Prostate gland (tissue), 2 donors: ENCODE data around the gene PCDH9.

Experiments
- POLR2A ChIP-seq: fragments of 450-650 bp; IDR thresholded peaks from one replicate; pipeline ENCODE4 v1.6.1; 2016; ENCODE audit warnings: antibody characterized with exemption, mild to moderate bottlenecking
- TF ChIP-seq, protein P1 (sequence below), 4 experiments: fragments of 200-600 bp in 2 of 4; fragments of 450-650 bp in 2 of 4; sonication (generic) in 2 of 4; IDR thresholded peaks; 1 replicate in 3 of 4; 2 replicates in 1 of 4; pipeline ENCODE4 v1.5.1; 2016 to 2019; ENCODE audit warnings: antibody characterized with exemption in 4 of 4, mild to moderate bottlenecking in 2 of 4, moderate library complexity in 2 of 4

DNA sequence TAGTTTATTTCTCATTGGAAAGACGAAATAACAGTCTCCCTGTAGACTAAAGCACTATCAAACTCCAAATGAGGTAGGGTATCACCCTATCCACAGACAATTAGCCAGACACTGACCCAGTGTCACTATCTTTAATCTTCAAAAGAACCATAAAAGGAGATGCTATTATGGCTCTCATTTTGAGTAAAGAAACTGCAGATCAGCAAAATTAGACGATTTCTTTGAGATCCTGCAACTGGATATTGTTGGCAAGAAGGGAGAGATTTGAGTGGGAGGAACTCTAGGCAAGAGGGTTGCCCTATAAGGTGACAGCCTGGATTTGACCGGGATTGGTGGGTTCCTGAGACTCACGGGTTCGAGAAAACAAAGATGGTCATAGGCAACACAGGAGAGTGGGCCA, 71.2 kb downstream of the PCDH9 start:
- TF ChIP-seq, protein P1, sequence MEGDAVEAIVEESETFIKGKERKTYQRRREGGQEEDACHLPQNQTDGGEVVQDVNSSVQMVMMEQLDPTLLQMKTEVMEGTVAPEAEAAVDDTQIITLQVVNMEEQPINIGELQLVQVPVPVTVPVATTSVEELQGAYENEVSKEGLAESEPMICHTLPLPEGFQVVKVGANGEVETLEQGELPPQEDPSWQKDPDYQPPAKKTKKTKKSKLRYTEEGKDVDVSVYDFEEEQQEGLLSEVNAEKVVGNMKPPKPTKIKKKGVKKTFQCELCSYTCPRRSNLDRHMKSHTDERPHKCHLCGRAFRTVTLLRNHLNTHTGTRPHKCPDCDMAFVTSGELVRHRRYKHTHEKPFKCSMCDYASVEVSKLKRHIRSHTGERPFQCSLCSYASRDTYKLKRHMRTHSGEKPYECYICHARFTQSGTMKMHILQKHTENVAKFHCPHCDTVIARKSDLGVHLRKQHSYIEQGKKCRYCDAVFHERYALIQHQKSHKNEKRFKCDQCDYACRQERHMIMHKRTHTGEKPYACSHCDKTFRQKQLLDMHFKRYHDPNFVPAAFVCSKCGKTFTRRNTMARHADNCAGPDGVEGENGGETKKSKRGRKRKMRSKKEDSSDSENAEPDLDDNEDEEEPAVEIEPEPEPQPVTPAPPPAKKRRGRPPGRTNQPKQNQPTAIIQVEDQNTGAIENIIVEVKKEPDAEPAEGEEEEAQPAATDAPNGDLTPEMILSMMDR (IDR thresholded peaks at IDR 0.05), result no peak
- TF ChIP-seq POLR2A, result no peak
